ENCODE results near the gene SMIM29. TPM values are rescaled to one million over a fixed set of nuclear protein-coding genes. Genes with fewer than 3 reads are reported as not detected.
"Not testable (repeated sequence)": the region's sequence is repeated elsewhere in the genome, so short reads cannot be mapped to it uniquely, and the experiment has no call there.

Gene SMIM29
- total and polyA plus RNA-seq, 4 experiments from 2014 or later: 29.7 to 66.5 (median 40.8) TPM

DNA sequence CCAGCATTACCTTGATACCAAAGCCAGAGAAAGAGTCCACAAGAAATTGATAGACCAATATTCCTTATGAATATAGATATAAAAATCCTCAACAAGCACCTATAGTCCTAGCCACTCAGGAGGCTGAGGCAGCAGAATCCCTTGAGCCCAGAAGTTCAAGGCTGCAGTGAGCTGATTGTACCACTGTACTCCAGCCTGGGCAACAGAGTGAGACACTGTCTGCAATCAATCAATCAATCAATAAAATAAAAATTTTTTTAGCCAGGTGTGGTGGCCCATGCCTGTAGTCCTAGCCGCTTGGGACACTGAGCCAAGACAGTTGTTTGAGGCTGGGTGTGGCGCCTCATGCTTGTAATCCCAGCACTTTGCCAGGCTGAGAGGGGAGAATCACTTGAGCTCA lies 18.9 kb upstream of the SMIM29 start:
- H3K4me3 ChIP-seq (ENCODE audit: low read length in 2 of 2): no peak overlapping the region
- H3K9me3 ChIP-seq (ENCODE audit: control insufficient read depth in 1 of 2, low read length in 2 of 2): no peaks in the 10 kb centered on the region
- no peaks in the 10 kb centered on the region for H3K36me3 ChIP-seq (ENCODE audit: insufficient read depth, low read length)
- Mint-ChIP-seq H3K9me3 (peaks cover 0 to 4% (median 0%) of the 10 kb centered on the region in 8 donors), H3K27me3 (no peaks in the 10 kb centered on the region), H3K4me1 (peaks cover 0 to 7% (median 4%) of the 10 kb centered on the region in 4 donors), H3K27ac (no peak overlapping the region), H3K4me3 (no peak overlapping the region), H3K36me3 (no peaks in the 10 kb centered on the region)
- no peaks in the 10 kb centered on the region for H3K27me3 ChIP-seq (ENCODE audit: insufficient read depth, low read length)
- DNase-seq: no peak
- no peak overlapping the region for H3K27ac ChIP-seq (ENCODE audit: low read depth, low read length)
- intact Hi-C loops (cut with micrococcal nuclease): no loop called here
- CTCF ChIA-PET (ENCODE audit: partially characterized antibody): no interaction called here
- H3K4me1 ChIP-seq (ENCODE audit: insufficient read depth, low read length): no peaks in the 10 kb centered on the region
- POLR2A ChIA-PET (ENCODE audit: partially characterized antibody): interaction anchor here (0.7 kb wide), 1 partner anchor 283 kb away, joined by 3 read pairs; no protein-coding TSS in a partner anchor

DNA sequence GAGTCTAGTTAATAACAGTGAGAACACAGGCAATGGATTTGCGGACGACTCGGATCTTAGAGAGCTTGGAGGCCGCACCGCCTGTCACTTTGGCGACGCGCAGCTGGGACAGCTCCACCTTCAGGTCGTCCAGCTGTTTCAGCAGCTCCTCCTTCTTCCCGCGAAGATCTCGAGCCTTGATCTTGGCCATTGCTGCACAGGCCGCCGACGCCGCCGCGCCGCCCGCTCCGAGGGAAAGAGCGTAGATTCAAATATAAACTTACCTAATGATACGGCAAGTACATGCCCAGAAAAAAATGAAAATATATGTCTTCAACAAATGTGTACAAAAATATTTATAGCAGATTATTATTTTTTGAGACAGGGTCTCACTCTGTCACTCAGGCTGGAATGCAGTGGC lies 14.7 kb upstream of the SMIM29 start:
- H3K4me1 ChIP-seq (ENCODE audit: insufficient read depth, low read length); POLR2A ChIA-PET (ENCODE audit: partially characterized antibody); intact Hi-C loops (cut with micrococcal nuclease); H3K27me3 Mint-ChIP-seq; H3K27ac ChIP-seq (ENCODE audit: low read depth, low read length); H3K9me3 ChIP-seq (ENCODE audit: control insufficient read depth in 1 of 2, low read length in 2 of 2); H3K4me3 ChIP-seq (ENCODE audit: low read length in 2 of 2); H3K4me3 Mint-ChIP-seq; H3K27ac Mint-ChIP-seq; H3K36me3 ChIP-seq (ENCODE audit: insufficient read depth, low read length); H3K9me3 Mint-ChIP-seq; CTCF ChIA-PET (ENCODE audit: partially characterized antibody); H3K4me1 Mint-ChIP-seq; DNase-seq; H3K36me3 Mint-ChIP-seq; H3K27me3 ChIP-seq (ENCODE audit: insufficient read depth, low read length): not testable (repeated sequence)

DNA sequence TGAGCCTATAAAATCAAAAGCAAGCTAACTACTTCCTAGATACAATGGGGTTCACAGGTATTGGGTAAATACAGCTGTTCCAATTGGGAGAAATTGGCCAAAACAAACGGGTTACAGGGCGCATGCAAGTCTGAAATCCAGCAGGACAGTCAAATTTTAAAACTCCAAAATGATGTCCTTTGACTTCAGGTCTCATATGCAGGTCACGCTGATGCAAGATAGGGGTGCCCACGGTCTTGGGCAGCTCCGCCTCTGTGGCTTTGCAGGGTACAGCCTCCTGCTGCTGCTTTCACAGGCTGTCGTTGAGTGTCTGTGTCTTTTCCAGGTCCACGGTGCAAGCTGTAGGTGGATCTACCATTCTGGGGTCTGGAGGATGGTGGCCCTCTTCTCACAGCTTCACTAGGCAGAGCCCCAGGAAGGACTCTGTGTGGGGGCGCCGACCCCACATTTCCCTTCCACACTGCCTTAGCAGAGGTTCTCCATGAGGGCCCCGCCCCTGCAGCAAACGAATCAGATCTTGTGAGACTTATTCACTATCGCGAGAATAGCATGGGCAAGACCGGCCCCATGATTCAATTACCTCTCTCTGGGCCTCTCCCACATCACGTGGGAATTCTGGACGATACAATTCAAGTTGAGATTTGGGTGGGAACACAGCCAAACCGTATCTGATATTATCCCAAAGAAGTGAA lies 11.9 kb upstream of the SMIM29 start:
- no peaks in the 10 kb centered on the region for H3K27me3 ChIP-seq (ENCODE audit: insufficient read depth, low read length)
- no peaks in the 10 kb centered on the region for H3K4me1 ChIP-seq (ENCODE audit: insufficient read depth, low read length)
- intact Hi-C loops (cut with micrococcal nuclease): no loop called here
- Mint-ChIP-seq H3K4me3 (no peak overlapping the region), H3K36me3 (no peaks in the 10 kb centered on the region), H3K27me3 (no peaks in the 10 kb centered on the region), H3K4me1 (no peaks in the 10 kb centered on the region), H3K27ac (no peak overlapping the region), H3K9me3 (peaks cover 0 to 8% (median 0%) of the 10 kb centered on the region in 8 donors)
- no peaks in the 10 kb centered on the region for H3K36me3 ChIP-seq (ENCODE audit: insufficient read depth, low read length)
- ChIA-PET POLR2A (ENCODE audit: partially characterized antibody) (no interaction called here), CTCF (ENCODE audit: partially characterized antibody) (no interaction called here)
- no peak for DNase-seq
- H3K9me3 ChIP-seq (ENCODE audit: control insufficient read depth in 1 of 2, low read length in 2 of 2): no peaks in the 10 kb centered on the region
- H3K4me3 ChIP-seq (ENCODE audit: low read length in 2 of 2): no peak overlapping the region
- no peak overlapping the region for H3K27ac ChIP-seq (ENCODE audit: low read depth, low read length)

DNA sequence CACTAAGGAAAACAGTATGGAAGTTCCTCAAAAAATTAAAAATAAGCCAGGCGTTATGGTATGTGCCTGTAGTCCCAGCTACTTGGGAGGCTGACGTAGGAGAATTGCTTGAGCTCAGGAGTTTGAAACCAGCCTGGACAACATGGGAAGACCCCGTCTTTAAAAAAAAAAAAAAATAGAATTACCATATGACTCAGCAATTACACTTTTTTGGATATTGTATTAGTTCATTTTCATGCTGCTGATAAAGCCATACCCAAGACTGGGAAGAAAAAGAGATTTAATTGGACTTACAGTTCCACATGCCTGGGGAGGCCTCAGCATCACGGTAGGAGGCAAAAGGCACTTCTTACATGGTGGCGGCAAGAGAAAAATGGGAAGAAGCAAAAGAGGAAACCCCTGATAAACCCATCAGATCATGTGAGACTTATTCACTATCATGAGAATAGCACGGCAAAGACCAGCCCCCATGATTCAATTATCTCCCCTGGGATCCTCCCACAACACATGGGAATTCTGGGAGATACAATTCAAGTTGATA lies 10.8 kb upstream of the SMIM29 start:
- ChIA-PET POLR2A (ENCODE audit: partially characterized antibody) (no interaction called here), CTCF (ENCODE audit: partially characterized antibody) (no interaction called here)
- H3K4me3 ChIP-seq (ENCODE audit: low read length in 2 of 2): no peak overlapping the region
- Mint-ChIP-seq H3K36me3 (no peaks in the 10 kb centered on the region), H3K9me3 (peaks cover 0 to 6% (median 0%) of the 10 kb centered on the region in 8 donors), H3K4me3 (no peak overlapping the region), H3K27ac (no peak overlapping the region), H3K4me1 (no peaks in the 10 kb centered on the region), H3K27me3 (no peaks in the 10 kb centered on the region)
- no peaks in the 10 kb centered on the region for H3K36me3 ChIP-seq (ENCODE audit: insufficient read depth, low read length)
- intact Hi-C loops (cut with micrococcal nuclease): no loop called here
- no peaks in the 10 kb centered on the region for H3K4me1 ChIP-seq (ENCODE audit: insufficient read depth, low read length)
- H3K27me3 ChIP-seq (ENCODE audit: insufficient read depth, low read length): no peaks in the 10 kb centered on the region
- DNase-seq: no peak
- H3K27ac ChIP-seq (ENCODE audit: low read depth, low read length): no peak overlapping the region
- no peaks in the 10 kb centered on the region for H3K9me3 ChIP-seq (ENCODE audit: control insufficient read depth in 1 of 2, low read length in 2 of 2)

DNA sequence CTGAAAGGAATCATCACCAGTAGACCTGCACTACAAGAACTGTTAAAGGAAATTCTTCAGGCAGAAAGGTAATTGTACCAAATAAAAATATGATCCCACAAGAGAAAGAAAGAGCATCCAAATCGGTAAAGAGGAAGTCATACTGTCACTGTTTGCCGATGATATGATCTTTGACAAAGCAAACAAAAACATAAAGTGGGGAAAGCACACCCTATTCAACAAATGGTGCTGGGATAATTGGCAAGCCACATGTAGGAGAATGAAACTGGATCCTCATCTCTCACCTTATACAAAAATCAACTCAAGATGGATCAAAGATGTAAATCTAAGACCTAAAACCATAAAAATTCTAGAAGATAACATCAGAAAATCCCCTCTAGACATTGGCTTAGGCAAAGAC lies 3.6 kb upstream of the SMIM29 start:
- H3K9me3 Mint-ChIP-seq; H3K36me3 ChIP-seq (ENCODE audit: insufficient read depth, low read length); DNase-seq; H3K4me3 ChIP-seq (ENCODE audit: low read length in 2 of 2); H3K27ac ChIP-seq (ENCODE audit: low read depth, low read length); intact Hi-C loops (cut with micrococcal nuclease); H3K27me3 Mint-ChIP-seq; H3K9me3 ChIP-seq (ENCODE audit: control insufficient read depth in 1 of 2, low read length in 2 of 2); POLR2A ChIA-PET (ENCODE audit: partially characterized antibody); CTCF ChIA-PET (ENCODE audit: partially characterized antibody); H3K27me3 ChIP-seq (ENCODE audit: insufficient read depth, low read length); H3K4me3 Mint-ChIP-seq; H3K36me3 Mint-ChIP-seq; H3K27ac Mint-ChIP-seq: not testable (repeated sequence)
- peaks cover 19% of the 10 kb centered on the region for H3K4me1 ChIP-seq (ENCODE audit: insufficient read depth, low read length)
- peaks cover 9 to 18% (median 11%) of the 10 kb centered on the region in 4 donors for H3K4me1 Mint-ChIP-seq

DNA sequence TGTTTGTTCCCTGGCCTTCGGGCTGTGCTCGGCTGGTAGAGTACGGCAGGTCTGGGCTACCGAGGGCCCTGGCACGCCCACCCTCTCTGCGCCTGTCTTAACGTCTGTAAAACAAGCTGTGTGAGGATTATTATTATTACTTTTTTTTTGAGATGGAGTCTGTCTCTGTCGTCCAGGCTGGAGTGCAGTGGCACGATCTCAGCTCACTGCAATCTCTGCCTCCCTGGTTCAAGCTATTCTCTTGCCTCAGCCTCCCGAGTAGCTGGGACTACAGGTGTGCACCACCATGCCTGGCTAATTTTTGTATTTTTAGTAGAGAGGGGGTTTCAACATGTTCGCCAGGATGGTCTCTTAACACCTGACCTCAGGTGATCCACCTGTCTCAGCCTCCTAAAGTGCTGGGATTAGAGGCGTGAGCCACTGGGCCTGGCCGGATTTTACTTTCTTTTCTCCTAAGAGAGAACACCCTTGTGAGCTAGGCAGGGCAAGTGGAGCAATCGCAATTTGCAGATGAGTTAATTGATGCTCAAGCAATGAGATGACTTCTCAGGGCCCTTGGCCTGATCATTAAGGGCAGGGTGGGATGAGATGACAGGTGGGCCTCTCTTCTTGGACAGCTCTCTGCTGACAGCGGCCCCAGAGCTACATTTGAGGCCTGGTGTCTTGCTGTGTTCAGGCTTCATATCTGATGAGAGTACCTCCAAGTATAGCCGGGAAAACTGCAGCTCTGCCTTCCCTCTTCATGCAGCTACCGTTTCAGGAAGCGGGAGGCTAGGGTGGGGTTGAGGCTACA lies 859 bp upstream of the SMIM29 start:
- Mint-ChIP-seq H3K4me1 (peaks cover 16 to 36% (median 25%) of the 10 kb centered on the region in 4 donors), H3K27me3 (no peaks in the 10 kb centered on the region), H3K36me3 (peaks cover 0 to 16% of the 10 kb centered on the region in 2 donors), H3K27ac (peak overlapping the region; percentile 87 to 99 (median 95)), H3K4me3 (peak overlapping the region; percentile 89 to 97 (median 96)), H3K9me3 (no peaks in the 10 kb centered on the region)
- no peaks in the 10 kb centered on the region for H3K9me3 ChIP-seq (ENCODE audit: control insufficient read depth in 1 of 2, low read length in 2 of 2)
- CTCF ChIA-PET (ENCODE audit: partially characterized antibody): interaction anchor here (0.6 to 4.9 kb wide), 30 partner anchors 10 to 890 kb away, joined by 3 to 70 read pairs (median 5); partner anchors contain the start of genes HMGA1, NUDT3 and RPS10
- H3K4me3 ChIP-seq (ENCODE audit: low read length in 2 of 2): peak overlapping the region; percentile 82 to 86
- DNase-seq: no peak
- H3K27me3 ChIP-seq (ENCODE audit: insufficient read depth, low read length): no peaks in the 10 kb centered on the region
- H3K27ac ChIP-seq (ENCODE audit: low read depth, low read length): peak overlapping the region; percentile 90
- no peaks in the 10 kb centered on the region for H3K36me3 ChIP-seq (ENCODE audit: insufficient read depth, low read length)
- POLR2A ChIA-PET (ENCODE audit: partially characterized antibody): interaction anchor here (0.6 to 5.0 kb wide), 23 partner anchors 9 to 973 kb away, joined by 3 to 96 read pairs (median 5); partner anchors contain the start of genes B3GALT4, BLTP3A, HMGA1 and NUDT3
- intact Hi-C loops (cut with micrococcal nuclease): loop anchor here (1.0 to 5.0 kb wide), 12 partner anchors 13 to 891 kb away; partner anchors contain the start of genes HMGA1, NUDT3, RPS10 and SNRPC
- peaks cover 32% of the 10 kb centered on the region for H3K4me1 ChIP-seq (ENCODE audit: insufficient read depth, low read length)

Measured in CD4-positive, alpha-beta memory T cell (primary cell).